ENCODE data around the gene RDH13.

- no peak for TF ChIP-seq BHLHE40 (IDR thresholded peaks at IDR 0.05; ENCODE audit: low read depth, low read length)
- TF ChIP-seq, protein P1, sequence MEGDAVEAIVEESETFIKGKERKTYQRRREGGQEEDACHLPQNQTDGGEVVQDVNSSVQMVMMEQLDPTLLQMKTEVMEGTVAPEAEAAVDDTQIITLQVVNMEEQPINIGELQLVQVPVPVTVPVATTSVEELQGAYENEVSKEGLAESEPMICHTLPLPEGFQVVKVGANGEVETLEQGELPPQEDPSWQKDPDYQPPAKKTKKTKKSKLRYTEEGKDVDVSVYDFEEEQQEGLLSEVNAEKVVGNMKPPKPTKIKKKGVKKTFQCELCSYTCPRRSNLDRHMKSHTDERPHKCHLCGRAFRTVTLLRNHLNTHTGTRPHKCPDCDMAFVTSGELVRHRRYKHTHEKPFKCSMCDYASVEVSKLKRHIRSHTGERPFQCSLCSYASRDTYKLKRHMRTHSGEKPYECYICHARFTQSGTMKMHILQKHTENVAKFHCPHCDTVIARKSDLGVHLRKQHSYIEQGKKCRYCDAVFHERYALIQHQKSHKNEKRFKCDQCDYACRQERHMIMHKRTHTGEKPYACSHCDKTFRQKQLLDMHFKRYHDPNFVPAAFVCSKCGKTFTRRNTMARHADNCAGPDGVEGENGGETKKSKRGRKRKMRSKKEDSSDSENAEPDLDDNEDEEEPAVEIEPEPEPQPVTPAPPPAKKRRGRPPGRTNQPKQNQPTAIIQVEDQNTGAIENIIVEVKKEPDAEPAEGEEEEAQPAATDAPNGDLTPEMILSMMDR (IDR thresholded peaks at IDR 0.05): no peak
Observed at GRCh38 chr19:55044286-55044685, 18.7 kb downstream of the RDH13 start.
